A549 (cell line): ENCODE measurements around the gene CHST11. TPM values are rescaled to one million over a fixed set of nuclear protein-coding genes. Genes with fewer than 3 reads are reported as not detected.

Experiments
- ATAC-seq, 2 experiments: fragments of 200-7000 bp in 1 of 2; fragments of >200 bp in 1 of 2; cut with Nextera tagmentation in 1 of 2; cut with Tn5 transposase in 1 of 2; 3 replicates each; pipeline versions ENCODE4 v1.8.0 to v1.9.1; 2018 to 2020; ENCODE audit warnings: mild to moderate bottlenecking in 1 of 2, moderate library complexity in 1 of 2
- CTCF ChIA-PET: fragments of 300-600 bp; sonication (Branson Sonifier 250); formaldehyde crosslinking; extraction: SDS; loops from one replicate; lab custom pipeline; 2021; ENCODE audit warnings: antibody characterized with exemption, inconsistent platforms; lab: Yijun Ruan, JAX
- POLR2A ChIA-PET: fragments of 350-600 bp; formaldehyde crosslinking; extraction: SDS; loops from one replicate; lab custom pipeline; 2021; ENCODE audit warnings: antibody characterized with exemption, inconsistent platforms; lab: Yijun Ruan, JAX
- DNase-seq, 2 experiments: peaks; one replicate each; pipeline versions ENCODE4 v3.0.0 to v3.0.0-alpha.2; 2011 to 2016; ENCODE audit warnings: low read depth in 1 of 2, low spot score in 1 of 2
- FAIRE-seq: peaks from 2 replicates; lab custom pipeline; 2011; peaks lifted over from hg19 to GRCh38; lab: Jason Lieb, UNC
- H3K27ac ChIP-seq, 2 experiments: fragments of >200 bp; sonication (Bioruptor Twin); formaldehyde crosslinking; 3 replicates each; pipeline ENCODE4 v1.5.1; 2016 to 2017
- H3K4me1 ChIP-seq: fragments of >200 bp; sonication (Bioruptor Twin); formaldehyde crosslinking; 3 replicates; pipeline ENCODE4 v1.6.1; 2016
- H3K4me2 ChIP-seq: fragments of >200 bp; sonication (Bioruptor Twin); formaldehyde crosslinking; 3 replicates; pipeline ENCODE4 v1.6.1; 2016
- H3K4me3 ChIP-seq: fragments of >200 bp; sonication (Bioruptor Twin); formaldehyde crosslinking; 3 replicates; pipeline ENCODE4 v1.5.1; 2016
- H3K9me3 ChIP-seq: fragments of >200 bp; sonication (Bioruptor Twin); formaldehyde crosslinking; 3 replicates; pipeline ENCODE4 v1.6.1; 2016
- ATOH8 ChIP-seq: fragments of 250-450 bp; sonication (Bioruptor Pico); IDR thresholded peaks from 2 replicates; pipeline ENCODE4 v1.5.0; 2020; ENCODE audit warnings: low read depth, mild to moderate bottlenecking, moderate library complexity
- CBX8 ChIP-seq: fragments of 200-600 bp; sonication (generic); IDR thresholded peaks from 2 replicates; pipeline ENCODE4 v1.6.1; 2016
- CHD2 ChIP-seq: fragments of 150-350 bp; IDR thresholded peaks from 2 replicates; pipeline ENCODE4 v1.6.1; 2014; ENCODE audit warnings: low read length; ENCODE audit not compliant: partially characterized antibody
- E2F6 ChIP-seq: IDR thresholded peaks from 2 replicates; pipeline ENCODE4 v1.6.1; 2012; ENCODE audit warnings: low read depth, borderline replicate concordance
- EHMT2 ChIP-seq: fragments of 200-600 bp; sonication (generic); IDR thresholded peaks from 2 replicates; pipeline ENCODE4 v1.6.1; 2016; ENCODE audit warnings: antibody characterized with exemption, low read depth, mild to moderate bottlenecking, moderate library complexity
- ELK1 ChIP-seq: fragments of 150-350 bp; IDR thresholded peaks from 2 replicates; pipeline ENCODE4 v1.6.1; 2014; ENCODE audit warnings: low read depth, mild to moderate bottlenecking, low read length
- FOXS1 ChIP-seq: fragments of 250-450 bp; sonication (Bioruptor Pico); IDR thresholded peaks from 2 replicates; pipeline ENCODE4 v1.5.0; 2020; ENCODE audit warnings: mild to moderate bottlenecking, moderate library complexity
- HOXB13 ChIP-seq: fragments of 250-450 bp; sonication (Bioruptor Pico); IDR thresholded peaks from 2 replicates; pipeline ENCODE4 v1.5.0; 2020; ENCODE audit warnings: low read depth, mild to moderate bottlenecking, moderate library complexity
- JUN ChIP-seq, 2 experiments: fragments of >200 bp; sonication (Bioruptor Twin); formaldehyde crosslinking; IDR thresholded peaks; 2 replicates in 1 of 2; 3 replicates in 1 of 2; pipeline ENCODE4 v1.6.1; 2016 to 2017
- KDM5A ChIP-seq: fragments of 200-600 bp; sonication (generic); IDR thresholded peaks from 2 replicates; pipeline ENCODE4 v1.6.1; 2016; ENCODE audit warnings: antibody characterized with exemption, mild to moderate bottlenecking
- MAFK ChIP-seq: fragments of 450-650 bp; IDR thresholded peaks from 2 replicates; pipeline ENCODE4 v1.6.1; 2014; ENCODE audit not compliant: partially characterized antibody
- MAX ChIP-seq: IDR thresholded peaks from 2 replicates; pipeline ENCODE4 v1.6.1; 2012
- NR3C1 ChIP-seq: fragments of >200 bp; sonication (Bioruptor Twin); formaldehyde crosslinking; IDR thresholded peaks from 3 replicates; pipeline ENCODE4 v1.6.1; 2017
- POLR2AphosphoS2 ChIP-seq: conservative IDR thresholded peaks from 2 replicates; pipeline ENCODE4 v1.6.1; 2012; ENCODE audit warnings: low read length, improper control_type of control experiment, inconsistent platforms
- RCOR1 ChIP-seq: fragments of 150-350 bp; IDR thresholded peaks from 2 replicates; pipeline ENCODE4 v1.6.1; 2014; ENCODE audit warnings: antibody characterized with exemption, low read length, low read depth
- RFX5 ChIP-seq: fragments of 450-650 bp; IDR thresholded peaks from 2 replicates; pipeline ENCODE4 v1.7.1; 2014; ENCODE audit warnings: antibody characterized with exemption, mild to moderate bottlenecking, moderate library complexity
- SREBF2 ChIP-seq: fragments of 450-650 bp; IDR thresholded peaks from 2 replicates; pipeline ENCODE4 v1.6.1; 2014; ENCODE audit warnings: mild to moderate bottlenecking, moderate library complexity
- TFCP2L1 ChIP-seq: fragments of 250-450 bp; sonication (Bioruptor Pico); IDR thresholded peaks from 2 replicates; pipeline ENCODE4 v1.5.0; 2021; ENCODE audit warnings: mild to moderate bottlenecking
- ZC3H11A ChIP-seq: fragments of 450-650 bp; IDR thresholded peaks from 2 replicates; pipeline ENCODE4 v1.6.1; 2014; ENCODE audit warnings: antibody characterized with exemption, mild to moderate bottlenecking
- ZFP36 ChIP-seq: fragments of 450-650 bp; IDR thresholded peaks from 2 replicates; pipeline ENCODE4 v1.6.1; 2014; ENCODE audit warnings: borderline replicate concordance; ENCODE audit not compliant: partially characterized antibody
- ZNF302 ChIP-seq: fragments of 250-450 bp; sonication (Bioruptor Pico); IDR thresholded peaks from 2 replicates; pipeline ENCODE4 v1.9.0; 2021; ENCODE audit warnings: inconsistent platforms, mild to moderate bottlenecking, moderate library complexity
- WGBS: methylation state at CpG from one replicate; pipeline ENCODE4 v1.1.6; 2017; ENCODE audit errors: missing lambda C conversion rate; 5-methylcytosine and 5-hydroxymethylcytosine counted together
- polyA plus RNA-seq, 4 experiments: library from polyadenylated mRNA; depleted of rRNA in 3 of 4; stranded (reverse); fragments of >200 nt; fragmentation: RNase III in 1 of 4; extraction: RNeasy Plus Mini Kit Qiagen cat#74134 plus additional on column Dnase treatment in 1 of 4; gene quantifications; 2 replicates in 3 of 4; 3 replicates in 1 of 4; pipeline ENCODE4 v1.2.3, GENCODE V29; 2011 to 2017

The CHST11 gene
- polyA plus RNA-seq, 2 of the 4 experiments (the other 2 are of a cell fraction) = 19.2 to 21.8 TPM

- Histone ChIP-seq H3K4me3 (no peak overlapping the region), H3K27ac (peak overlapping the region; percentile 84 to 93; a peak in 5 of 6 replicates), H3K4me1 (peaks cover 54% of the 10 kb centered on the region), H3K9me3 (no peaks in the 10 kb centered on the region), H3K4me2 (no peak overlapping the region)
- DNase-seq = no peak
- no peak for ATAC-seq
- no peak for FAIRE-seq
- CTCF ChIA-PET = interaction anchor here (1.1 to 2.4 kb wide), 4 partner anchors 13 to 292 kb away, joined by 3 to 7 read pairs (median 4); partner anchors contain the start of gene CHST11
- POLR2A ChIA-PET = no interaction called here
- TF ChIP-seq ZNF302 (CRISPR knock-in tag) = no peak
- TF ChIP-seq JUN (IDR thresholded peaks at IDR 0.05) = no peak
- no peak for TF ChIP-seq ZC3H11A
- no peak for TF ChIP-seq HOXB13 (CRISPR knock-in tag)
- no peak for TF ChIP-seq CBX8
- TF ChIP-seq ATOH8 (CRISPR knock-in tag) = no peak
- no peak for TF ChIP-seq CHD2
- WGBS = 88% methylated on average over 15 of the region's 15 CpGs
Measured at GRCh38 chr12:104673696-104674482, 217.1 kb downstream of the CHST11 start.

GRCh38 chr12:104676636-104677035, 219.9 kb downstream of the CHST11 start:
- CTCF ChIA-PET = interaction anchor here (1.1 kb wide), 1 partner anchor 22 kb away, joined by 3 read pairs; no protein-coding TSS in a partner anchor
- no peak for DNase-seq
- H3K4me2 ChIP-seq = no peak overlapping the region
- H3K27ac ChIP-seq = peak overlapping the region in 1 of 2 experiments; percentile 51; a peak in 4 of 6 replicates
- H3K4me3 ChIP-seq = no peak overlapping the region
- H3K9me3 ChIP-seq = no peaks in the 10 kb centered on the region
- 79% methylated on average over 8 of the region's 8 CpGs for WGBS
- TF ChIP-seq POLR2AphosphoS2 (no peak), FOXS1 (CRISPR knock-in tag) (no peak), JUN (IDR thresholded peaks at IDR 0.05) (no peak), ELK1 (no peak), TFCP2L1 (CRISPR knock-in tag) (no peak), SREBF2 (no peak), RFX5 (no peak), MAX (no peak), E2F6 (no peak), KDM5A (no peak), EHMT2 (no peak), ZFP36 (no peak), ZC3H11A (no peak), RCOR1 (no peak), CHD2 (no peak), MAFK (no peak), NR3C1 (no peak)
- TF ChIP-seq, all 56 proteins: peak for 0
- FAIRE-seq = no peak
- no peak for ATAC-seq
- peaks cover 28% of the 10 kb centered on the region for H3K4me1 ChIP-seq
- POLR2A ChIA-PET = no interaction called here
